Stimulated activated CD4-positive, alpha-beta T cell treated with anti-CD3 and anti-CD28 coated beads, Interleukin-12 subunit alpha, Interleukin-12 subunit beta, amount 100 ng/mL, for 4 hours (primary cell): ENCODE results near the gene C5AR1.
A peak's percentile ranks its signal among the peaks of the same experiment; 100 is the strongest.
"Not testable (repeated sequence)": the region's sequence is repeated elsewhere in the genome, so short reads cannot be mapped to it uniquely, and the experiment has no call there.

Experiments used
- DNase-seq: peaks from one replicate; pipeline ENCODE4 v3.0.0-alpha.2; 2020

Gene C5AR1

DNA sequence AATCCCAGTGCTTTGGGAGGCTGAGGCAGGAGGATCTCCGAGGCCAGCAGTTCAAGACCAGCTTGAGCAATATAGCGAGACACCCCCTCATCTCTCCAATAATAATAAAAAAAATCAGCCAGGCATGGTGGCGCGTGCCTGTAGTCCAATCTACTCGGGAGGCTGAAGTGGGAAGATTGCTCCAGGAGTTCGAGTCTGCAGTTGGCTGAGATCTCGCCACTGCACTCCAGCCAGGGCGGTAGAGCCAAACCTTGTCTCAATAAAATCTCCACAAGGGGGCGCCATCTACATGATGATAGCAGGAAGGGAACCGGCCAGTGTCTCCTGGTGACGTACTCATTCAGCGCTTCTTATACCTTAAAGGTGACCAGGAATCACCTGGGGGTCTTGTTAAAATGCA, 13.6 kb upstream of the C5AR1 start:
- peak; percentile 59 for DNase-seq

DNA sequence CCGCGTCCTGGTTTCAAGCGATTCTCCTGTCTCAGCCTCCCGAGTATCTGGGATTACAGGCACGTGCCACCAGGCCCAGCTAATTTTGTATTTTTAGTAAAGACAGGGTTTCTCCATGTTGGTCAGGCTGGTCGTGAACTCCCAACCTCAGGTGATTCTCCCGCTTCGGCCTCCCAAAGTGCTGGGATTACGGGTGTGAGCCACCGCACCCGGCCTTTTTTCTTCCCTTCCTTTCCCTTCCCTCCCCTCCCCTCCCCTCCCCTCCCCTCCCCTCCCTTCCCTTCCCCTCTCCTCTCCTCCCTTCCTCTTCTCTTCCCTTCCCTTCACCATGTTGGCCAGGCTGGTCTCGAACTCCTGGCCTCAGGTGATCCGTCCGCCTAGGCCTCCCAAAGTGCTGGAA, 8.8 kb upstream of the C5AR1 start:
- not testable (repeated sequence) for DNase-seq

DNA sequence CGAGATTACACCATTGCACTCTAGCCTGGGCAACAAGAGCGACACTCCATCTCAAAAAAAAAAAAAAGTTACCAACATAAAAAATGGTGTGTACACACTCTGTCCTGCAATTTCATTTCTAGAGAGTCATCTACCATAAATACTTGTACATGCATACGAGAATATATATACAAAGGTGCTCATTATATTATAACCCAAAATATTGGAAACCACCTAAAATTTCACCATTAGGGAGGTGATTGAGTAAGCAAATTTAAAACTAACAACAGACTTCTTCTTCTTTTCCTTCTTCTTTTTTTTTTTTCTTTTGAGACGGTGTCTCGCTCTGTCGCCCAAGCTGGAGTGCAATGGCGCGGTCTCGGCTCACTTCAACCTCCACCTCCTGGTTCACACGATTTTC, 7.4 kb upstream of the C5AR1 start:
- DNase-seq = no peak

DNA sequence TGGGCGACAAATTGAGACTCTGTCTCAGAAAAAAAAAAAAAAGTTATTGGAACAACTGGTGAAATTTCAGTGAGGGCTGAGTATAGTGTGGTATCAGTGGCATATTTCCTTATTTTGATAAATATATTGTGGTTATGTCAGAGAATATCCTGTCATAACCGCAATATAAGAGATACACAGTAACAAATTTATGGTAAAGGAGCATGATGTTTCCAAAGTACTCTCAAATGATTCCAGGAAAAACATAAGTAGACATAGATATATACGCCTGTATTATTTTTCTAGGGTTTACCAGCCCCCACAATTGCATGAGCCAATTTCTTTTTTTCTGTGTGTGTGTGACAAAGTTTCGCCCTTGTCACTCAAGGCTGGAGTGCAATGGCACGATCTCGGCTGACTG, 5.7 kb upstream of the C5AR1 start:
- DNase-seq = no peak

DNA sequence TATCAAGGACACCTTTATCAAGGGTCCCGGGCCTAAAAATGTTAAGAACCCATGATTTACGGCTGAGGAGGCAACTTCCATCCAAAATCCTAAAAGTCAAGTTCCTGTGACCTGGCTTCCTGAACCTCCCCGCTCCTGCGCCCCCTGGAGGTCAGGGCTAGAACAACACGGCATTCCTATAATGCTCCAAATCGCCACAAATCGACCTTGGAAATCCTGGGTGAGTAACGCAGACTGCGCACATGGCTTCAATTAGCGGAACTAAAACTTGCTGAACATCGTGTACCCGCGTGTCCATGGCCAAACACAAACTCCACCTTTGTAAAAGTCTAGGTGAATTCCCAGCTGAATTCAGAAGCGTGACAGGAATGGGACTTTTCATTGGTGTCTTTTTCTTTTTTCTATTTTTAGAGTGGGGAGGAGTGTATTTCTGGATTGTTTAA, 4.3 kb upstream of the C5AR1 start:
- DNase-seq = peak; percentile 63

DNA sequence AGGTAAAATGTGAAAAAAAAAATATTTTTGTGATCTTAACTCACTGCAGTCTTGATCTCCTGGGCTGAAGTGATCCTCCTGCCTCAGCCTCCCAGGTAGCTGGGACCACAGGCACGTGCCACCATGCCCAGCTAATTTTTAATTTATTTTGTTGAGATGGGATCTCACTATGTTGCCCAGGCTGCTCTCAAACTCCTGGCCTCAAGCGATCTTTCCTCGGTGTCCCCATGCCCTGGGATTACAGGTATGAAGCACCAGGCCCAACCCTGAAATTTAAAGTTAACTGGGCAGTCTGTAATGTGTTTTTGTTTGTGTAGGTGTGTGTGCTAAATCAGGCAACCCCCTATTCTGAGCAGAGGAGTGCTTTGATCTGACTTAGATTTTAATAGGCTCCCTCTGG, 3.4 kb upstream of the C5AR1 start:
- DNase-seq = no peak

DNA sequence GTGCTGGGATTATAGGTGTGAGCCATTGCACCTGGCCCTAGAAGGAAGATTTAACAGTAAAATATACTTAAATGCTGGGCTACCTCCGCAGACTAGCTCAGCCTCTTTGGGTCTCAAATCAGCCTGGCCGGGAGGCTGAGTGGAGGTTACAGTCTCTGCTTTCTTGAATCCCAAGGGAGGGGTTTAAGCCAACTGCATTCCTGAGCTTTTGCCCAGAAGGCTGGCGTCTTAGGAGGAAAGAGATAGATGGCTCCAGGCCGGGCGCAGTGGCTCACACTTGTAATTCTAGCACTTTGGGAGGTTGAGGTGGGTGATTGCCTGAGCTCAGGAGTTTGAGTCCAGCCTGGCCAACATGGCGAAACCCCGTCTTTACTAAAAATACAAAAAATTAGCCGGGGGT, 623 bp upstream of the C5AR1 start:
- DNase-seq = no peak

DNA sequence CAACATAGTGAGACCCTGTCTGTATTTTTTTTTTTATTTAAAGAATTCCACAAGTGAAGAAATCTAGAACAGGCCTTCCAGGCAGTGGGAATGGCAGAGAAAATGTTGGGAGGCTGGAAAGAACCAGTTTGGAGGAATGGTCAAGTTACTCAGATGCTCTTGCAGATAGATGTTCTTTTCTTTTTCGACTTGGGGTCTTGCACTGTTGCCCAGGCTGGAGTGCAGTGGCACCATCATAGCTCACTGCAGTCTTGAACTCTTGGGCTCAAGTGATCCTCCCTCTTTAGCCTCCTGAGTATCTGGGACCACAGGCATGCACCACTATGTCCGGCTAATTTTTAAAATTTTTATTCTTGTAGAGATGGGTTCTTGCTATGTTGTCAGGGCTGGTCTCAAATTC, 662 bp downstream of the C5AR1 start:
- DNase-seq = no peak

DNA sequence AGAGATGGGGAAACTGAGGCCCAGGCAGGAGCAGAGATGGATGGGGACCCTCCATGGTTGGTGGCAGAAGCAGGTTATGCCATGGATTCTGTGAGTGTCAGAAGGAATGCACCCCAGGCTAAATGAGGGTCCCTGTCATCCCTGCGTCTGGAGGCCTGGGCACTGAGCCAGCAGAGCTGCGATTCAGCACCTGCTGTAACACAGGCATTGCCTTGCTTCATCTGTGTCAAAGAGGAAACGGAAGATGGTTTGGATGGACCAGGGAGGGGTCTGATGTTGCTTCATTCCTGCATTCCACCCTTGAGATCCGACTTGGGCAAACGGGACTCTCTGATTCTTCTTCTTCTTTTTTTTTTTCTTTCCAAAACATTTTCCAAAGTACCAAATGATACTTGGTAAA, 1.2 kb downstream of the C5AR1 start:
- no peak for DNase-seq

DNA sequence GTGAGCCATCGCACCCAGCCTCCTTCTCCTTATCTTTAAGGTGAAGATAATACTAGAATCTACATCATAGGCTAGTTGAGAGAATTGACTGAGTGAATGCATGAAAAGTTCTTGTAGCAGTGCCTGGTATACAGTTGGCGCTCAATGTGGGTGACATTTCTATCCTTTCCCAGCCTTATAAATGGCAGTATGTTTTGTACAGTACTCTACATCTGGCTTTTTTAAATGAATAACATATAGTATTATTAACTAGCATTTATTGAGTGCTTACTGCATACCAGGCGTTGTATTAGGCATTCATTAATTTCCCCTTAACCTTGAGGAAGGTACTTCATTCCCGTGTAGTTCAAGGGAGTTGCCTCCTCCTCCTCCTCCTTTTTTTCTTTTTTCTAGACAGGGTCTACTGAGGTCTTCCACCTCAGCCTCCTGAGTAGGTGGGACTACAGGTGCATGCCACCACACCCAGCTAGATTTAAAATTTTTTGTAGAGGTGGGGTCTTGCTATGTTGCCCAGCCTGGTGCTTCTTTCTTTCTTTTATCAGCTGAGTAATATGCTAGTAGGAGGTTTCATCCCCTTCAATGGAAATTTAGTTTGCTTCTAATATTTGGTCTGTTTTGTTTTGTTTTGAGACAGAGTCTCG, 2.8 kb downstream of the C5AR1 start:
- DNase-seq = no peak

DNA sequence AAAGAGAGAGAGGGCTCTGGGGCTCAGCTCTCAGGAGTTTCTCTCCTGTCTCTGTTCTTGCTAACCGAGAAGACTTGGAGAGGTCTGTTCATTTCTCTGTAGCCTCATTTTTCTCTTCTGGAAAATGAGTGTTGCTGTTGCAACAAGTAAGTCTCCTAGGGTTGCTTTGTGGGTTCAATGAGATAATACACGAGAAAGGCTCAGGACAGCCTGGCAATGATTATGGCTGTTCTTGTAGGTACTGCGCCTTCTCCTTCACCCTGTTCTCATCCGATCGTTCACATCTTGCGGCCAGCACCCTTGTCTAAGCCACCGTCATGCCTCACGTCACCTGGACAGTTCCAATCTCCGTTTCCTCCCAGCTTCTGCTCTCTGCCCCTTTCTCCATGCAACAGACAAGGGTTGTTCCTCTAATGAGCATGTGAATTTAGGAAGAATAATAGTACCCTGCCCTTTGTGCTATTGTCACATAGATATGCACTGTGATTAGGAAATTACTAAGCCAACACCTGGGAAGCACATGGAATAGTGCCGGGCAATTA, 4.2 kb downstream of the C5AR1 start:
- DNase-seq = no peak

DNA sequence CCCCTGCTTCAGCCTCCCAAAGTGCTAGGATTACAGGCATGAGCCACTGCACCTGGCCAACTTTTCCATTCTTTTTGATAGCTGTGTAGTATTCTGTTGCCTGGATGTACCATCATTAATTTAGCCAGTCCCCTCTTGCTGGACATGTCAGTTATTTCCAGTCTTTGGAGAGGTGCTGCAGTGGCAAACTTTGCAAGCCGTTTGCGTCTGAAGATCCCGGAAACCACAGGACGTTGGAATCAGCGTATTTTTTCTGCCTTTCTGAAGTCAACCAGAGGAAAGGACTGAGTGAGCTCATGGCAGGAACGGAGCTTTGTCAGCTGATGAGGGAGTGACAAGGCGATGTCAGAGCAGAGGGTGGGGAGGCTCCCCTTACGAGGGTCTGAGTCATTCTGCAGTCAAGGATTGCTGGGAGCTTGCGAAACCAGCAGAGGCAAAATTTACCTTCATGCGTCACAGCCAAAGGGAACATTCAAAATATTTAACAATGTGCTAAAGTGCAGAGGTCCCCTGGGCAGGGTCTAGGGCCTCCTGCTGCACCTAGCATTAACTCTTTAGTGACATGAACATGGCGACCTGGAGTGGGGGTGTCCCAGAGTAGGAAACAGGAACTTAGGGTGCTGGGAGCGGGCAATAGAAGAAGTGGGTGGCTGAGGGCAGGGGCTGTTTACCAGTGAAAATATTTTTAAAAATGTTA, 5.6 kb downstream of the C5AR1 start:
- DNase-seq = peak; percentile 6

DNA sequence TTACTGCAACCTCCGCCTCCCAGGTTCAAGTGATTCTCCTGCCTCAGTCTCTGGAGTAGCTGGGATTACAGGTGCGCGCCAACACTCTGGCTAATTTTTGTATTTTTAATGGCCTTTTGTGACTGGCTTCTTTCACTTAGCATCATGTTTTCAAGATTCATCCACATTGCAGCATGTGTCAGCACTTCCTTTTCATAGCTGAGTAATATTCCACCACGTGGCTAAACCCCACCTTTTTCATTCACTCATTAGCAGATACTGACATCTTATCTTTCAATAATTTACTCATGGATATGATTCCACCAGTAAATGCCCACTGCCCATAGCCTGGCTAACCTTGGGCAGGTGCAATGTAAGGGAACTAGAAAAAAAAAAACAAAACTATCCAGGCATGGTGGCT, 6.9 kb downstream of the C5AR1 start:
- DNase-seq = no peak

DNA sequence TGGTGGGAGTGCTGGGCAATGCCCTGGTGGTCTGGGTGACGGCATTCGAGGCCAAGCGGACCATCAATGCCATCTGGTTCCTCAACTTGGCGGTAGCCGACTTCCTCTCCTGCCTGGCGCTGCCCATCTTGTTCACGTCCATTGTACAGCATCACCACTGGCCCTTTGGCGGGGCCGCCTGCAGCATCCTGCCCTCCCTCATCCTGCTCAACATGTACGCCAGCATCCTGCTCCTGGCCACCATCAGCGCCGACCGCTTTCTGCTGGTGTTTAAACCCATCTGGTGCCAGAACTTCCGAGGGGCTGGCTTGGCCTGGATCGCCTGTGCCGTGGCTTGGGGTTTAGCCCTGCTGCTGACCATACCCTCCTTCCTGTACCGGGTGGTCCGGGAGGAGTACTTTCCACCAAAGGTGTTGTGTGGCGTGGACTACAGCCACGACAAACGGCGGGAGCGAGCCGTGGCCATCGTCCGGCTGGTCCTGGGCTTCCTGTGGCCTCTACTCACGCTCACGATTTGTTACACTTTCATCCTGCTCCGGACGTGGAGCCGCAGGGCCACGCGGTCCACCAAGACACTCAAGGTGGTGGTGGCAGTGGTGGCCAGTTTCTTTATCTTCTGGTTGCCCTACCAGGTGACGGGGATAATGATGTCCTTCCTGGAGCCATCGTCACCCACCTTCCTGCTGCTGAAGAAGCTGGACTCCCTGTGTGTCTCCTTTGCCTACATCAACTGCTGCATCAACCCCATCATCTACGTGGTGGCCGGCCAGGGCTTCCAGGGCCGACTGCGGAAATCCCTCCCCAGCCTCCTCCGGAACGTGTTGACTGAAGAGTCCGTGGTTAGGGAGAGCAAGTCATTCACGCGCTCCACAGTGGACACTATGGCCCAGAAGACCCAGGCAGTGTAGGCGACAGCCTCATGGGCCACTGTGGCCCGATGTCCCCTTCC, 10.5 kb downstream of the C5AR1 start:
- no peak for DNase-seq

DNA sequence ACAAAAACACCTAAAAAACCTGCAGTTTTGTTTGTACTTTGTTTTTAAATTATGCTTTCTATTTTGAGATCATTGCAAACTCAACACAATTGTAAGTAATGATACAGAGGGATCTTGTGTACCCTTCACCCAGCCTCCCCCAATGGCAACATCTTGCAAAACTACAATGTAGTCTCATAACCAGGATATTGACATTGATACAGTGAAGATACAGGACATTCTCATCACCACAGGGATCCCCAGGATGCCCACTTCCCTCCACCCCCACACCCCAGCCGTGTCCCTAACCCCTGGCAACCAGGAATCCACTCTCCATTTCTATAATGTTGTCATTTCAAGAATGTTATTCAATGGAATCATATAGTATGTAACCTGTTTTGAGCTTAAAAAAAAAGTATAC, 12.0 kb downstream of the C5AR1 start:
- DNase-seq = no peak

DNA sequence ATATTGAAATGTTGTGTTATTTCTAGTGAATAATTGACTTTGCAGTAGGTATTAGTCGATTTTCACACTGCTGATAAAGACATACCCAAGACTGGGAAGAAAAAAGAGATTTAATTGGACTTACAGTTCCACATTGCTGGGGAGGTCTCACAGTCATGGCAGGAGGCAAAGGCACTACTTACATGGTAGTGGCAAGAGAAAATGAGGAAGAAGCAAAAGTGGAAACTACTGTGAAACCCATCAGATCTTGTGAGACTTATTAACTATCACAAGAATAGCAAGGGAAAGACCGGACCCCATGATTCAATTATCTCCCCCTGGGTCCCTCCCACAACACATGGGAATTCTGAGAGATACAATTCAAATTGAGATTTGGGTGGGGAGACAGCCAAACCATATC, 12.4 kb downstream of the C5AR1 start:
- DNase-seq = no peak

DNA sequence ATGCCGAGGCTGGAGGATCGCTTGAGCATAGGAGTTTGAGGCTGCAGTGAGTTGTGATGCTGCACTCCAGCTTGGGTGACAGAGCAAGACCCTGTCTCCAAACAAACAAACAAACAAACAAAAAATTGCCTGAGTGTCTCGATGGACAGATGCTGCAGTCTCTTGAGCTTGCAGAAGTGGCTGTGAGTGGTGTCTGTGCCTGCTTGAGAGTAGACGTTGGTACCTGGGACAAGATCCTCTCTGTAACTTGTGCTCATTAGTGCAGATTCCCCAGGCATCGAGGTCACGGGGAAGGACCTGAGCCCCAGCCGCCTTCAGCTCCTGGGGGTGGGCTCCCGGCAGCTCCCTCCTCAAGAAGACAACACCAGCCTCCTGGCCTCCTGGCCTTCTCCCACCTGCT, 13.7 kb downstream of the C5AR1 start:
- no peak for DNase-seq

DNA sequence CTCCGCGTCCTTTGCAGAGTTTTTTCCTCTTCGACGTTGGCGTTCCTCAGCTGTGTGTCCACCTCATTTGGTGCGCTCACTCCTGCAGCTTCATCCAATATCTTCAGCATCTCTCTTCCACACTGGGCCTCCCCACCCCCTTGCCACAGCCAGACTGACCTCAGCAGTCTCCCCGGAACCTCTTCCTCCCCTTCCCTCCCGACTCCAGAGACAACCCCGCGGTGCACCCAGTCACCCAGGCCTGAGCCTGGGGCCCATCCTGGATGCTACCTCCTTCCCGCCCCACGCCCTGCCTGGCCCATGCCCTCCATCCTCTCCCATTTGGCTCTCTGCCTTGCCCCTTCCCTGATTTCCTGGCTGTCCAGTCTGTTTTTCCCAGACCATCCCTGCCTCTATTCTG, 14.2 kb downstream of the C5AR1 start:
- DNase-seq = no peak

DNA sequence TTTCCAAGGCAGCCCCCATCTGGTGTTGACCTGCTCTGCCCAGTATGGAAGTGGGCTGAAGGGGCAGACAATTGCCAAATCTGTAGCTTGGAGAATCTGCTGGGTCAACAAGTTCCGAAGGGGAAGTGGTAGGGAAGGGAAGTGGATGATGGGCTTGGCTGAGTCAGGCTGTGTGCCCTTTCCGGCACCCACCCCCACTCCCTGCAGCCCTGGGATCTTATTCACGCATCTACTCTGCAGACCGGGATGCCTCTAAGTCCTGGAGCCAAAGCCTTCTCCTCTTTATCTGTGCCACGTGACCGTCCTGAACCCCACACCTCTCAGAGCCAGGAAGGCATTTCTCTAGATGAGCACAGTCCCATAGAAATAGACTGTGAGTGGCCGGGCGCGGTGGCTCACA, 14.8 kb downstream of the C5AR1 start:
- DNase-seq = no peak

DNA sequence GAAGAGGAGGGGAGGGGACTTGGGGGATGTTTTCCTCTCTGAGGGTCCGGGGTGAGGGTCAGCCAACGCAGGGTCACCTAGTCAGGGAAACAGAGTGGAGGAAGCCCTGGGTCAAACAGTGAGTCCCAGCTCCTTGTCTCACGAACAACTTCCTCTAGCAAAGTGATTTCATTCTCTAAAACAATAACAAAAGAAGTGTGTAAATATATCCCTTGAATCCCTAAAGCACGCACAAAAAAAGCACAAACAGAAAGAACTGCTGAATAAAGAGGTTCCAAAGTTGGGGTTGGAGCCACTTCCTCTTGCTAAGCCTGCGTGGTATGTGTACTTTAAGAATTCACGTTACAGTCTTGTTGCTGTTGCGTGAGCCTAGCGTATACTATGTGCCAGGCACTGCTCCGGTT, 20.8 kb downstream of the C5AR1 start:
- no peak for DNase-seq

DNA sequence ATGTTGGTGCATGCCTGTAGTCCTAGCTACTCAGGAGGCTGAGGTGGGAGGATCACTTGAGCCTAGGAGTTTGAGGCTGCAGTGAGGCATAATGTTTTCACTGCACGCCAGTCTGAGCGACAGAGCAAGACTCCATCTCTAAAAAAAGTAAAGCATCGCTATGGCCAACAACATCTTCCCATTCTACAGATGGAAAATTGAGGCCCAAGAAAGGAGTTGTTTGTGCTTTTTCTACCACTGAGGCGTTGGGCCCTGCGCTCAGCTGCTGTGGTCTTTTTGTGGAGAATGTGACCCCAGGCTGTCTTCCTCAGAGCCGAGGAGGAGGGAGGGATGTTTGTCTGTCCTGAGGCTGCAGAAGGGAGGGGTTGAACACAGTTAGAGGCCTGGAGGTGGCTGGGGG, 21.8 kb downstream of the C5AR1 start:
- DNase-seq = no peak

DNA sequence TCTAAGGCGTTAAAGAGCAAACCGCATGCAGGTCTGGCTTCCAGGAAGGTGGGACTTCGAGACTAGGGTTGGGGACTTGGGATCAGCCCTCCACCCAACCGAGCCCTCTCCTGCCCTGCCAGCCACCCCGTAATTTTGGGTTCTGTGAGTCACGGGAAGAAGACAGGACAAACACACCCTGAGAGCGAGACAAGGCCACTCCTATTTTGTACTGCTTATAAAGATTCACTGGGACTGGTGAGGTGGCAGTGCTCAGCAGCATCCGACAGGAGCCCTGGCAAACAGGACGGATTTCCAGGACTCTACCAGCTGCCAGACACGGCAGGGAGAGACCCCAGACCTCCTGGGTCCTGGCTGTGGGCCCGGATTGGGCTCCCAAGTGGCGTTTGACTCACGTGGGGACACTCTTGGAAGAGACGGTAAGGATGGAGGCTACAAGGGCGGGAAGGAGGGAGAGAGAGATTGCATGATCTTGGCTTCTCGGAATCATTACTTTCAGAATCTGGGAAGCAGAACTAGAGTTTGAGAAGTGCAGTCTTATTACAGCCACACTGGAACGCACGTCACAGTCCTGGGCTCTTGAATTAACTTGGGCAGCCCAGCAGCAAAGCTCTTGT, 22.4 kb downstream of the C5AR1 start, which contains the start of gene C5AR2:
Gene C5AR2 (plus strand): TSS at position 245 of the 617 bp plus-strand sequence. CDS start 8,625 bp downstream, outside the sequence.
- DNase-seq = no peak
